HG02943 (cell line): Measurements from ENCODE around the gene OPRD1.

Experiments
- ATAC-seq: cut with Tn5 transposase; IDR thresholded peaks from one replicate; pipeline ENCODE4 v1.9.1; 2021; ENCODE audit warnings: mild to moderate bottlenecking, low read depth, moderate library complexity; ENCODE audit not compliant: unreplicated experiment

The OPRD1 gene

GRCh38 chr1:28900562-28900961, 88.6 kb downstream of the OPRD1 start:
- ATAC-seq, result no peak

GRCh38 chr1:28902738-28903137, 90.8 kb downstream of the OPRD1 start:
- ATAC-seq, result no peak

GRCh38 chr1:28905921-28906666, 94.1 kb downstream of the OPRD1 start:
- ATAC-seq, result no peak

DNA sequence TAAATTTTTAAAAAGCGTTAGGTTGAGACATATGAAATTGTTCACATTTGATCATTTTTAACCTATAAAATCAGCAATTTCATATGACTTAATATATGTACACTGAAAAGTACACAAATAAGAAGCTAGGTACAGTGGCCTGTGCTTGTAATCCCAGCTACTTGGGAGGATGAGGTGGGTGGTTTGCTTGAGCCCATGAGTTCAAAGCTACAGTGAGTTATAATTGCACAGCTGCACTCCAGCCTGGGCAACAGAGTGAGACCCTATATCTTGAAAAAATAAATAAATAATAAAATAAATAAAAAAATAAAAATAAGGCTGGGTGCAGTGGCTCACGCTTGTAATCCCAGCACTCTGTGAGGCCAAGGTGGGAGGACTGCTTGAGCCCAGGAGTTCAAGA, 97.2 kb downstream of the OPRD1 start:
- no peak for ATAC-seq

GRCh38 chr1:28910379-28911115, 98.6 kb downstream of the OPRD1 start:
- no peak for ATAC-seq

GRCh38 chr1:28913786-28914227, 101.8 kb downstream of the OPRD1 start:
- ATAC-seq, result no peak

- ATAC-seq, result peak; percentile 77
Measured at GRCh38 chr1:28914228-28915030, 102.5 kb downstream of the OPRD1 start, which contains the start of gene EPB41. TSS of gene EPB41 (plus strand) at chr1:28914569. CDS start at chr1:28987438, 72,869 bp downstream.

DNA sequence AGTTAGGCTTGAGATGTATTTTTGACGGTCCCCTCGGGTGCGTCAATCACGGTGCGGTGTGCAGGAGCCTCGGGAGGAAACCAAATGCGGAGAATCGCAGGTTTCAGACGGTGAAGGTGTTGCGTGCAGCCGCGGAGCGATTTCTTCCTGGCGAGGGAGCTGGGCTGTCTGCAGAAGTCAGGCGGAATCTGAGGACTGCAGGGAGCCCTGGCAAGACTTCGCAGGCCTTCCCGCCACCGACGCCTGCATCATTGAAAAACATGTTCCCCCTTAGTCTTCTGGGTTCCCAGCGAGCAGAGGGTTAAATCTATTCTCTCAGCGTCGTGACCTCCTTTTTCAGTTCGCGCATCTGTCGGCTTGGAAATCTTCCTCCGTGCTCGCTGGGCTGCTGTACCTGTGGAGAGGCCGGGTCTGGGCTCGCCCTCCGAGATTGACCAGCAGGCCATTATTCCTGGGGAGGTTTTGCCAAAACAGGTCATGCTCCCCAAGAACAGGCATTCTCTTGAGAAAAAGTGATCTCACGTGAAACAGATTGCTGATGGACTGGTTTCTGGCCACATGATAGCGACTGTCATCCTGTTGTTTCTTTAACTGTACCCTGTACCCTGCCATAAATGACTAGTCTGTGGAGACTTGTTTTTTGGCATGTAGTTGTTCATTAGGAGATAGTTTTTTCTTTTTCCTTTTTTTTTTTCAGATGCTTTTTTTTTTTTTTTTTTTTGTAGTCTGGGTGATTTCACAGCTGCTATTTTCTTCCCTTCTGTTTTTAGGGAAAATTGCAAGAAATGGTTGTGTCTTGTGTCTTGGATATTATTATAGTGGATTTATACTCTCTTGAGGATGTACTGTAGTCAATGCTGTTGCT, 103.3 kb downstream of the OPRD1 start:
- ATAC-seq, result peak; percentile 9

GRCh38 chr1:28917757-28918118, 105.8 kb downstream of the OPRD1 start:
- ATAC-seq, result no peak
